ENCODE measurements around the gene MRM1. TPM values are rescaled to one million over a fixed set of nuclear protein-coding genes. Genes with fewer than 3 reads are reported as not detected.

Gene MRM1
- total and polyA plus RNA-seq, 2 experiments from 2014 or later, result 7.6 to 20.4 TPM

- H3K27me3 Mint-ChIP-seq (ENCODE audit: insufficient read depth, low read depth, poor library complexity), result peaks cover 55% of the 10 kb centered on the region
- H3K4me1 Mint-ChIP-seq, result peaks cover 28% of the 10 kb centered on the region
- Histone ChIP-seq H4K20me1 (replicated peaks; ENCODE audit: insufficient read depth) (no peaks in the 10 kb centered on the region; the same call in 1 of the 2 replicates), H3K27me3 (ENCODE audit: insufficient read depth) (peaks cover 66% of the 10 kb centered on the region), H2AFZ (peak overlapping the region; percentile 99), H3K4me2 (peak overlapping the region; percentile 99), H3K4me1 (ENCODE audit: insufficient read depth) (peaks cover 17% of the 10 kb centered on the region; the same call in 1 of the 2 replicates), H3K27ac (ENCODE audit: low read depth) (no peak overlapping the region), H3K79me2 (replicated peaks; ENCODE audit: insufficient read depth) (no peaks in the 10 kb centered on the region), H3F3A (replicated peaks; ENCODE audit: low read depth) (peaks cover 11% of the 10 kb centered on the region), H3K4me3 (peak overlapping the region; percentile 82), H3K9me2 (ENCODE audit: insufficient read depth) (no peaks in the 10 kb centered on the region), H3K36me3 (ENCODE audit: insufficient read depth) (no peaks in the 10 kb centered on the region)
- TF ChIP-seq CREB1 (CRISPR knock-in tag; IDR thresholded peaks at IDR 0.05; ENCODE audit: low read depth), result no peak
- TF ChIP-seq ETS1 (IDR thresholded peaks at IDR 0.05), result no peak
- TF ChIP-seq NANOG (IDR thresholded peaks at IDR 0.05; ENCODE audit: borderline replicate concordance), result no peak
- peak; percentile 79 for TF ChIP-seq EZH2 (IDR thresholded peaks at IDR 0.05; ENCODE audit: low read depth, unreplicated experiment)
- peak overlapping the region; percentile 76 for H3K4me3 Mint-ChIP-seq
- H3K27ac Mint-ChIP-seq, result no peak overlapping the region
- H3K9me3 Mint-ChIP-seq, result no peaks in the 10 kb centered on the region
- DNase-seq (ENCODE audit: low spot score), result peak; percentile 76
- peak; percentile 84 for ATAC-seq
- H3K36me3 Mint-ChIP-seq (ENCODE audit: low read depth), result no peaks in the 10 kb centered on the region
These were observed 40.0 kb downstream of the MRM1 start for GRCh38 chr17:36641331-36641876.

GRCh38 chr17:36641877-36642845, 40.8 kb downstream of the MRM1 start:
- Mint-ChIP-seq H3K36me3 (ENCODE audit: low read depth) (no peaks in the 10 kb centered on the region), H3K9me3 (no peaks in the 10 kb centered on the region), H3K27me3 (ENCODE audit: insufficient read depth, low read depth, poor library complexity) (peaks cover 55% of the 10 kb centered on the region), H3K4me3 (peak overlapping the region; percentile 76), H3K4me1 (peaks cover 31% of the 10 kb centered on the region), H3K27ac (no peak overlapping the region)
- Histone ChIP-seq H3K4me1 (ENCODE audit: insufficient read depth) (peaks cover 17% of the 10 kb centered on the region; the same call in 1 of the 2 replicates), H3K36me3 (ENCODE audit: insufficient read depth) (no peaks in the 10 kb centered on the region), H3F3A (replicated peaks; ENCODE audit: low read depth) (peaks cover 11% of the 10 kb centered on the region), H3K4me3 (peak overlapping the region; percentile 82), H3K4me2 (peak overlapping the region; percentile 99), H3K9me2 (ENCODE audit: insufficient read depth) (no peaks in the 10 kb centered on the region), H2AFZ (peak overlapping the region; percentile 99), H3K79me2 (replicated peaks; ENCODE audit: insufficient read depth) (no peaks in the 10 kb centered on the region), H3K27me3 (ENCODE audit: insufficient read depth) (peaks cover 66% of the 10 kb centered on the region), H3K27ac (ENCODE audit: low read depth) (no peak overlapping the region), H4K20me1 (replicated peaks; ENCODE audit: insufficient read depth) (no peaks in the 10 kb centered on the region; the same call in 1 of the 2 replicates)
- ATAC-seq, result peak; percentile 68
- TF ChIP-seq ETS1 (IDR thresholded peaks at IDR 0.05) (no peak), EZH2 (IDR thresholded peaks at IDR 0.05; ENCODE audit: low read depth, unreplicated experiment) (peak; percentile 87)
- peak; percentile 69 for DNase-seq (ENCODE audit: low spot score)
